Panc1 (cell line): ENCODE data around the gene TOB1. TPM values are rescaled to one million over a fixed set of nuclear protein-coding genes. Genes with fewer than 3 reads are reported as not detected.

Source experiments
- ATAC-seq: fragments of 200-7000 bp; cut with Tn5 transposase; 2 replicates; pipeline ENCODE4 v1.9.1; 2020; ENCODE audit warnings: mild to moderate bottlenecking, moderate library complexity
- BruUV-seq: library from RNA; stranded (reverse); fragments of 400-500 nt; replicated peaks from 2 replicates; lab custom pipeline; 2021; lab: Mats Ljungman, UMichigan
- CTCF ChIA-PET: fragments of 300-600 bp; sonication (Branson Sonifier 250); formaldehyde crosslinking; loops from one replicate; lab custom pipeline; 2022; ENCODE audit warnings: antibody characterized with exemption; lab: Charles Lee
- POLR2A ChIA-PET: fragments of 300-600 bp; sonication (Branson Sonifier 250); formaldehyde crosslinking; loops from one replicate; lab custom pipeline; 2022; ENCODE audit warnings: antibody characterized with exemption; lab: Charles Lee
- DNase-seq: peaks from one replicate; pipeline ENCODE4 v3.0.0-alpha.2; 2010; ENCODE audit warnings: low read depth, low spot score
- H3K27ac ChIP-seq: 2 replicates; pipeline ENCODE4 v1.5.1; 2011; ENCODE audit warnings: mild to moderate bottlenecking, low read length, inconsistent platforms
- H3K27me3 ChIP-seq: fragments of 200-500 bp; sonication (Bioruptor generic); 2 replicates; pipeline ENCODE4 v1.6.0; 2014; ENCODE audit warnings: low read length, inconsistent platforms; ENCODE audit not compliant: control insufficient read depth, insufficient read depth
- H3K36me3 ChIP-seq: fragments of 200-500 bp; sonication (Bioruptor generic); 2 replicates; pipeline ENCODE4 v1.5.1; 2014; ENCODE audit warnings: inconsistent platforms, mild to moderate bottlenecking, low read length, moderate library complexity; ENCODE audit not compliant: control insufficient read depth, insufficient read depth
- H3K4me1 ChIP-seq: 2 replicates; pipeline ENCODE4 v1.5.1; 2011; ENCODE audit warnings: inconsistent platforms, mild to moderate bottlenecking, low read length, moderate library complexity; ENCODE audit not compliant: control insufficient read depth, insufficient read depth
- H3K4me3 ChIP-seq, 2 experiments: 2 replicates each; pipeline ENCODE4 v1.5.1; 2011 to 2012; ENCODE audit warnings: low read depth in 2 of 2, low read length in 2 of 2, mild to moderate bottlenecking in 2 of 2, inconsistent platforms in 1 of 2, moderate library complexity in 1 of 2
- H3K9me3 ChIP-seq: fragments of 200-500 bp; sonication (Bioruptor generic); 2 replicates; pipeline ENCODE4 v1.5.1; 2014; ENCODE audit warnings: low read depth, mild to moderate bottlenecking, inconsistent platforms, low read length, moderate library complexity; ENCODE audit not compliant: control insufficient read depth, insufficient read depth
- POLR2AphosphoS5 ChIP-seq: IDR thresholded peaks from 2 replicates; pipeline ENCODE4 v1.6.1; 2012; ENCODE audit warnings: mild to moderate bottlenecking, low read depth, low read length, moderate library complexity
- SIN3A ChIP-seq: IDR thresholded peaks from 2 replicates; pipeline ENCODE4 v1.6.1; 2012; ENCODE audit warnings: low read depth, mild to moderate bottlenecking, low read length, moderate library complexity, borderline replicate concordance; ENCODE audit not compliant: insufficient read depth
- TCF7L2 ChIP-seq: IDR thresholded peaks from 2 replicates; pipeline ENCODE4 v1.6.1; 2011; ENCODE audit warnings: mild to moderate bottlenecking, low read depth, low read length, inconsistent platforms
- in situ Hi-C: cut with HindIII; loops from 2 replicates; pipeline ENCODE4 v1.10.0; 2016; ENCODE audit warnings: low sequenced_read_pairs, low pct_unique_long_range_greater_than_20kb
- intact Hi-C: fragments of 100-400 bp; cut with micrococcal nuclease; formaldehyde crosslinking; loops from one replicate; pipeline ENCODE4 v1.10.0; 2022; ENCODE audit not compliant: unreplicated experiment
- total RNA-seq: library from RNA; stranded (reverse); gene quantifications from one replicate; pipeline ENCODE4 v1.2.1, GENCODE V29; 2021; ENCODE audit not compliant: unreplicated experiment
- TF ChIP-seq, protein P1 (sequence below), 2 experiments: IDR thresholded peaks; 2 replicates each; pipeline ENCODE4 v1.6.1; 2011 to 2012; ENCODE audit warnings: low read depth in 2 of 2, control low read depth in 1 of 2, low read length in 1 of 2, mild to moderate bottlenecking in 1 of 2, moderate library complexity in 1 of 2; ENCODE audit not compliant: insufficient read depth in 1 of 2
- TF ChIP-seq, protein P2 (sequence below): fragments of 450-650 bp; IDR thresholded peaks from 2 replicates; pipeline ENCODE4 v1.5.1; 2017; ENCODE audit warnings: mild to moderate bottlenecking

Gene TOB1
- total RNA-seq, 1 experiment from 2014 or later: 117 TPM

DNA sequence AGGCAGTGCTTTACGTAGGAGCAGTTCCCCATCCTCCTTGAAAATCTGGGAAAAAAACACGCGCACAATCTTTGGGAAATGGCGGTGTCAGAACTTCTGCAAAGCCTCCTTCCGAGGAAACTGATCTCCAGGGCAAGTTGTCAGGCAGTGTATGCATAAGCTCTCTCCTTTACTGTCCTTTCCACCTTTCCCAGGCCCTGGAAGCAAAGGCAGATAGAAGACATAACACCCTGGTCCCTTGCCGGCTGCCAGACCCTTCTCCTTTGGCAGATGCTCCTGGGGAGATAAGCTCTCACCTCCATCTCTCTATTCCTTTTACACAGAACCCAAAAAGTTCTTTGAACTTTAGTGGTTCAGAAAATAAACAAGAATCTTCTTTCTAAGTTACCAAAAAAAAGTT, 12.4 kb downstream of the TOB1 start:
- no peak for ATAC-seq
- intact Hi-C loops: loop anchor here (10.0 kb wide), 1 partner anchor 301 kb away; the partner anchor contains the start of gene NME1
- TF ChIP-seq POLR2AphosphoS5 (no peak), TCF7L2 (no peak)
- TF ChIP-seq, protein P1, sequence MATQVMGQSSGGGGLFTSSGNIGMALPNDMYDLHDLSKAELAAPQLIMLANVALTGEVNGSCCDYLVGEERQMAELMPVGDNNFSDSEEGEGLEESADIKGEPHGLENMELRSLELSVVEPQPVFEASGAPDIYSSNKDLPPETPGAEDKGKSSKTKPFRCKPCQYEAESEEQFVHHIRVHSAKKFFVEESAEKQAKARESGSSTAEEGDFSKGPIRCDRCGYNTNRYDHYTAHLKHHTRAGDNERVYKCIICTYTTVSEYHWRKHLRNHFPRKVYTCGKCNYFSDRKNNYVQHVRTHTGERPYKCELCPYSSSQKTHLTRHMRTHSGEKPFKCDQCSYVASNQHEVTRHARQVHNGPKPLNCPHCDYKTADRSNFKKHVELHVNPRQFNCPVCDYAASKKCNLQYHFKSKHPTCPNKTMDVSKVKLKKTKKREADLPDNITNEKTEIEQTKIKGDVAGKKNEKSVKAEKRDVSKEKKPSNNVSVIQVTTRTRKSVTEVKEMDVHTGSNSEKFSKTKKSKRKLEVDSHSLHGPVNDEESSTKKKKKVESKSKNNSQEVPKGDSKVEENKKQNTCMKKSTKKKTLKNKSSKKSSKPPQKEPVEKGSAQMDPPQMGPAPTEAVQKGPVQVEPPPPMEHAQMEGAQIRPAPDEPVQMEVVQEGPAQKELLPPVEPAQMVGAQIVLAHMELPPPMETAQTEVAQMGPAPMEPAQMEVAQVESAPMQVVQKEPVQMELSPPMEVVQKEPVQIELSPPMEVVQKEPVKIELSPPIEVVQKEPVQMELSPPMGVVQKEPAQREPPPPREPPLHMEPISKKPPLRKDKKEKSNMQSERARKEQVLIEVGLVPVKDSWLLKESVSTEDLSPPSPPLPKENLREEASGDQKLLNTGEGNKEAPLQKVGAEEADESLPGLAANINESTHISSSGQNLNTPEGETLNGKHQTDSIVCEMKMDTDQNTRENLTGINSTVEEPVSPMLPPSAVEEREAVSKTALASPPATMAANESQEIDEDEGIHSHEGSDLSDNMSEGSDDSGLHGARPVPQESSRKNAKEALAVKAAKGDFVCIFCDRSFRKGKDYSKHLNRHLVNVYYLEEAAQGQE (IDR thresholded peaks at IDR 0.05; ENCODE audit: insufficient read depth in 1 of 2, low read depth in 2 of 2, low read length in 1 of 2): no peak
- DNase-seq: no peak
- Histone ChIP-seq H3K9me3 (no peaks in the 10 kb centered on the region), H3K4me3 (no peak overlapping the region), H3K4me1 (peaks cover 11% of the 10 kb centered on the region; the same call in 1 of the 2 replicates), H3K27me3 (no peaks in the 10 kb centered on the region), H3K36me3 (no peaks in the 10 kb centered on the region), H3K27ac (no peak overlapping the region; the same call in 1 of the 2 replicates)
- no TSS peak for BruUV-seq
- POLR2A ChIA-PET: interaction anchor here (1.0 to 1.7 kb wide), 2 partner anchors 13 to 100 kb away, joined by 4 to 8 read pairs; partner anchors contain the start of gene TOB1
- in situ Hi-C loops: no loop called here
- CTCF ChIA-PET: interaction anchor here (1.2 to 2.8 kb wide), 3 partner anchors 9 to 95 kb away, joined by 3 to 33 read pairs (median 10); no protein-coding TSS in a partner anchor

DNA sequence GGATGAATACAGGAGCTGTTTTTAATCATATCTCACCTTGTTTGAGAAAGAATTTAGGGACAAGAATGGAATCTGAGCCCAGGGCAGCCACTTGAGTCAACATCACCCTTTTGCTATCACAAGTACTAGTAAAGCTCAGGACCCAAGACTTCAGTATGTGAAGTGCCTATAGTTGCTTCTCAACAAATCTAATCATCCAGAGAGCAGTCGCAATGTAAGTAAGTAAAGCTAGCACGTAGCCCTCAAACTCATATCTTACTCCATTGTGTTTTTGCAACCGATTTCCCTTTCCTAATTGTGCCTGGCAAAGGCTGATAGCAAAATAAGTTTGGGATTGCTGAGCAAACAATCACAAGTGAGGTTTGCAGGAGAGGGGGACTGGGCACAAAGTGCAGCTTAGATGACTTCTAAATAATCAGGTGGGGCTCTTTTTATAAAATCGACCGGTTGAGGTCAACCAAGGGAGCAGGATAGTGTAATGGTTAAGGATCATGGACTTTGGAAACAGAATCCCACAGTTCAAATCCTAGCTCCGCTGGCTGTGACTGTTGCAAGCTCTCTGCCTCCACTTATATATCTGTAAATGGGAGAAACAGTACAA, 13.0 kb downstream of the TOB1 start:
- no peak for ATAC-seq
- TF ChIP-seq, protein P1 (IDR thresholded peaks at IDR 0.05; ENCODE audit: insufficient read depth in 1 of 2, low read depth in 2 of 2, low read length in 1 of 2): no peak
- TF ChIP-seq POLR2AphosphoS5: no peak
- no peak for TF ChIP-seq SIN3A
- no peak for TF ChIP-seq TCF7L2
- TF ChIP-seq, protein P2, sequence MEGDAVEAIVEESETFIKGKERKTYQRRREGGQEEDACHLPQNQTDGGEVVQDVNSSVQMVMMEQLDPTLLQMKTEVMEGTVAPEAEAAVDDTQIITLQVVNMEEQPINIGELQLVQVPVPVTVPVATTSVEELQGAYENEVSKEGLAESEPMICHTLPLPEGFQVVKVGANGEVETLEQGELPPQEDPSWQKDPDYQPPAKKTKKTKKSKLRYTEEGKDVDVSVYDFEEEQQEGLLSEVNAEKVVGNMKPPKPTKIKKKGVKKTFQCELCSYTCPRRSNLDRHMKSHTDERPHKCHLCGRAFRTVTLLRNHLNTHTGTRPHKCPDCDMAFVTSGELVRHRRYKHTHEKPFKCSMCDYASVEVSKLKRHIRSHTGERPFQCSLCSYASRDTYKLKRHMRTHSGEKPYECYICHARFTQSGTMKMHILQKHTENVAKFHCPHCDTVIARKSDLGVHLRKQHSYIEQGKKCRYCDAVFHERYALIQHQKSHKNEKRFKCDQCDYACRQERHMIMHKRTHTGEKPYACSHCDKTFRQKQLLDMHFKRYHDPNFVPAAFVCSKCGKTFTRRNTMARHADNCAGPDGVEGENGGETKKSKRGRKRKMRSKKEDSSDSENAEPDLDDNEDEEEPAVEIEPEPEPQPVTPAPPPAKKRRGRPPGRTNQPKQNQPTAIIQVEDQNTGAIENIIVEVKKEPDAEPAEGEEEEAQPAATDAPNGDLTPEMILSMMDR: no peak
- POLR2A ChIA-PET: interaction anchor here (0.6 to 1.7 kb wide), 5 partner anchors 8 to 101 kb away, joined by 3 to 9 read pairs (median 8); partner anchors contain the start of gene TOB1
- no peaks in the 10 kb centered on the region for H3K36me3 ChIP-seq
- CTCF ChIA-PET: interaction anchor here (0.6 to 2.8 kb wide), 10 partner anchors 10 to 107 kb away, joined by 3 to 33 read pairs (median 7); no protein-coding TSS in a partner anchor
- no peak overlapping the region; the same call in 1 of the 2 replicates for H3K27ac ChIP-seq
- DNase-seq: no peak
- in situ Hi-C loops (no loop called here), intact Hi-C loops (loop anchor here (10.0 kb wide), 1 partner anchor 302 kb away; the partner anchor contains the start of gene NME1)
- H3K9me3 ChIP-seq: no peaks in the 10 kb centered on the region
- H3K4me3 ChIP-seq: no peak overlapping the region
- H3K27me3 ChIP-seq: no peaks in the 10 kb centered on the region
- BruUV-seq: no TSS peak
- peaks cover 11% of the 10 kb centered on the region; the same call in 1 of the 2 replicates for H3K4me1 ChIP-seq
